ENCODE results near the gene TEX26.

TEX26 gene

DNA sequence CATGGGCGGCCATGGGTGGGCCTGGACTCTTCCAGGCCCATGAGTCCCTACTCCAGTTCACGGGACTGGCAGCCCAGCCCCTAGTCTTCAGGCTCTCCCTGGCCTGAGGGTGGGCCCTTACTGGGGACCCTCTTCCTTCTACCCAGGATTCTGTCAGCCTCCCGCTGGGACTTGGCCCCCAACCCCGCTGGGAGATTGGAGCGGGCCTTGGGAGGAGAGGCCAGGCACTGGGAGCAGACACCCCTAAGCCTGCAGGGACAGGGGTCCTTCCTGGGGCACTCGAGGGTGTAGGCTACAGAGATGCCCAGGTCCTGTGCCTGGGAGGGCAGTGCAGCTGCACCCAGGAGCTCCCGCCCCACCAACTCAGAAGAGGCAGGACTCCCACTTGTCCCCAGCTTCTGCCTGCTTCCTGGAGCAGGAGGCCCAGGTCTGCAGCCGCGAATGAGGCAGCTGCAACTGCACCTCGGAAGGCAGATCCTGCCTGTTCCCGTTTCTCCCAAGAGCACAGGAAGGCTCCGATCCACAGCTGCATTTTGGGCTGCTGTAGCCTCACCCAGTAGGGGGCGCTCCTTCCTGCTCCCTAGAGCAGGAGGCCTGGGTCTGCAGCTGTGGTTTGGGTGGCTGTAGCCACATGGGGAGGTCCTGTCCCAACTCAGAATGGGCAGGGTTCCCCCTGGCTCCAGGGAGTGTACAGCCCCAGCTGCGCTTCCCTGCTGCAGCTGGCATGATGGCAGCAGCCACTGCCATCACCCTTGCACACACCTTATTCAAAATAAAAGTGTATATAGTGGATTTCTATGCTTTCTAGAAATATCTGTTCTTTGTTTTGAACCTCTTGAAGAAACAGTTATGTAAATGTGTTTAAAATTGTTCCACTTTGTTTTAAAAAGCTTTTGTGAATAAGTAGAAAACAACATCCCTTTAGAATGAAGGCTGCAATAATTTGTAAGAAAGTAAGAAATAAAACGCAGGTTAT, 46.8 kb downstream of the TEX26 start:
- peak; percentile 55 to 66 for DNase-seq

DNA sequence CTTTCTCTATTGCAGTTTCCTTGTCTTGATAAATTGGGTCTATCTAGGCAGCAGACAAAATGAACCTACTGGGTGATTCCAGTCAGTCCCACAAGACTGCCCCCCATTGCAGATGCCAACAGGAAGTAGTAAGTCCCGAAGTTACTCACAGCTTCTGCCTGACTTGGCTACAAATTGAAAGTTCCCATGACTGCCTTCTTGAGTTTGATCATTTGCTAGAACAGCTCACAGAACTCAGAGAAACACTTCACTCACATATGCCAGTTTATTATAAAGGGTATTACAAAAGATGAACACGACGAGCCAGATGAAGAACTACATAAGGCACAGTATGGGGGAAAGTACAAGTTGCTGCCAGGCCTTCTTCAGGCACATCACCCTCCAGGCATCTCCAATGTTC, 50.0 kb downstream of the TEX26 start:
- DNase-seq = no peak

DNA sequence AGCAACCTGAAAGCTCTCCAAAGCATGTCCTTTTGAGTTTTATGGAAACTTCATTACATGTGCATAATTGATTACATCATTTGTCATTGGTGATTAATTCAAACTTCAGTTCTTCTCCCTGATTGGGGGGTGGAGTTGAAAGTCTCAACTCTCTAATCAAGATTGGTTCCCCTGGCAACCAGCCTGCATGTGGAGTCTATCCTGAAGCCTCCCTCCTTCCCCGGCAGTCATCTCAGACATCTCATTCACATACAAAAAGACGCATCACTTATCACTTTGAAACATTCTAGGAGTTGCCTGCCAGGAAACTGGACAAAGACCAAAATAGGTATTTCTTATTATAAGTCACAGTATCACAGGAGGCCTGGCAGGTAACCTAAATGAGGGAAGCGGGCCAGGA, 50.5 kb downstream of the TEX26 start:
- DNase-seq = no peak

DNA sequence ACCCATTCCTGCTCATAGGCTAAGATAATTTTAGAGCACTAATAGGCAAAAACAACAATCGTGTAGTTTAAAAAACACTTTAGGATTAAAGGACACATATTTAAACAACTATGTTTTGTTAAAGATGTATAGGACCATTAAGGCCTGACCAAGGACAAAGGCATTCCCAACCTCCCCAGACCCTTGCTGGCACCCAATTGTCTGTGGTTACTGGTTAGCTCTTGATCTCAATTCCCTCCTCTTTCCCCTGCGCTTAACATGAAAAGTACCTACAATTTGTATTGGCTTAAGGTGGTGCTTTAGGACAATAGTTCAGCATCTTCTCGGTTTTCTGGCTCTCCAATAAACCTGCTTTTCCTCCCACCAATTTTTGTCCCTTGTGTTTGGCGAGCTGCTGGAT, 51.0 kb downstream of the TEX26 start:
- DNase-seq = no peak

GRCh38 chr13:30984620-30985019, 52.2 kb downstream of the TEX26 start:
- DNase-seq = no peak

DNA sequence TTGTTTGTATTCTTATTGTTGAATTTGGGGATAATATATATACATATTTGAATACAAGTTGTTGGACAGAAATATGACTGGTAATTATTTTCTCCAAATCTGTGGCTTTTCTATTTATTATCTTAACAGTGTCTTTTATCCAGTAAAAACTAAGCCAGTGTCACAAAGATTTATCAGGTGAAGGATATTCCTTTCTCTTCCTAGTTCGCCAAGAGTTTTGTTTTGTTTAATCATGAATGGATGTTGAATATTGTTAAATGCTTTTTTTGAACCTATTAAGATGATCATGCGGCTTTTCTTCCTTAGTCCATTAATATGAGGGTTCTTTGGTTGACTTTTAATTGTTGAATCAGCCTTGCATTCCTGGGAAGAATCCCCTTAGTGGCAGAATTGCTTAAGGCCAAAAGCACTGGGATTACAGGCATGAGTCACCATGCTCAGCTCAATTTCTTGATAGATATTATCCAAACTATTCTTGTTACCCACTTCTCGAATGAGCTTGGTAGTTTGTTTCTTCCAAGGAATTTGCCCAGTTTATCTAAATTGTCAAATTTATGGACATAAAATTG, 53.3 kb downstream of the TEX26 start:
- DNase-seq = no peak

- DNase-seq = no peak
These were observed 58.7 kb downstream of the TEX26 start for GRCh38 chr13:30991184-30991583.

- DNase-seq = no peak
These were observed 59.5 kb downstream of the TEX26 start for GRCh38 chr13:30991922-30992321.

DNA sequence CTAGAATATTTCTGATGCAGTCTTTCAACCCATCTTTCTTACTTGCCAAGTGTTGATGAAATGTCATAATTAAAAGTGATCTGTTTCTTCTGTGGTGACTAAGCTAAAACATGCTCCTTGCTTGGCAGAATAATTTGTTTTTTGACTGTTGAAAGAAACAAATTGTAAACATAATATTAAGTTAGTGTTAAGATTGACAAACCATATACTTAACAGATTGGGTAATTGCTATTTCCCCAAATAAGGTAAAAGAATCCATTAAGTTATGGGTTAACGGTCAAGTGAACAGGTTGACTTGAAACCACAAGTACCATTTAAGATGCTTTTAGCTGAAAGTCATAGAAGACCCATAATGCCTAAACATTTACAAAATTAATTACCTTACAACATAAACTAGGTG, 62.9 kb downstream of the TEX26 start:
- no peak for DNase-seq

DNA sequence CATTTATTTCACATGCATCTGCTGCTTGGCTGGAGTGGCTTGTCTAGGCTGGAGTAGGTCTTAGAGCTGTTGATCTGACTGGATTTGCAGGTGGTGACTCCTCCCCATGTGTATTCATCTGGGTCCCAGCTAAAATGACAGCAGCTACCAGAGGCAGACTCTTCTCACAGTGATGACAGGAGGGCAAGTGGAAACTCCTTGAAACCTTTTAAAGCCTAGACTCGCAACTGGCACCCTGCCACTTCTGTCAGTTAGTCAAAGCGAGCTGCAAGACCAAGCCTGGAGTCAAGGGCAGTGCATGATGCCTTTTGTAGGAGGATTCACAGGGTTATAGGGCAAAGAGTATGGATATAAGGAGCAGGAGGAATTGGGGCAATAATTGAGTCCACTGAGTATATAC, 65.2 kb downstream of the TEX26 start:
- no peak for DNase-seq

DNA sequence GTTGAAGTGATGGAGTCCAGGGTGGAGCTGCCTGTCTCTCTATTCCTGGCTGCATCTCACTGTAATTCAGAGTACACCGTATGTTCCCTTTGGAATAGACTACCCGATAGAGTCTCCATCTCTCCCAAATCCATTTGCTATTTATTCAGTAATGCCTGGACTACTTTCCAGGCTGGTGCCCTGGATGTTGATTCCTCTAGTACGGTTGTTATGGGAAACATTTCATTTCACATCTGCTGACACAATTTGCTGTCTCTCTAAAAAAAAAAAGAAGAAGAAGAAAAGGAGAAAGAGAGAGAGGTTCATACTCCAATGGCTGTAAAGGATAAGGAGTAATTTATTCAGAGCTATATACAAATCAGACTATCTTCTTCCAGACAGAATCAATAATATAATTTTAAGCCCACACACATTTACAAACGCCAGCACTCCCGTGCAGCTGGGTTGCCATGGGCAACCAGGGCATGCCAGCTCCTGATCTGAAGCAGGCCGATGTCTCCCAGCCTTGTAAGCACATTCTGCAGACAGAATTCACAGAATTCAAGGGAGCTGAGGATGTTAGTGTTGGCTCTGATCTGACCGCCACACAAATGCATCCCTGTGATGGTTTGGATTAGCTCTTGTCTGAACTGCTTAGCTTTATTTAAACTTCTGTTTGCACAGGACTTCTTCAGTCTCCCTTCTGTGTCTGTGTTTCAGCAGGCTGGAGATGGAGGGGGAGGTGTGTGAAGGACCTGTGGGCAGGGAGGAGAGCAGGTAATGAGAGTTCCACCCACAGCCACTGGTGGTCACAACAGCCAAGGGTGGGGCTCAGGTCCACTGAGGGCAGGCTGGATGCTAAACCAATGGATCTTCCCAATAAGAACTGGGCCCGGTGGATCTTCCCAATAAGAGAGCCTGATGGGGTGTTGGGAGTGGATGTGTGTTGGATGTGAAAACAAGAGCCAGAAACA, 66.0 kb downstream of the TEX26 start:
- no peak for DNase-seq

GRCh38 chr13:31000889-31001288, 68.4 kb downstream of the TEX26 start:
- DNase-seq = no peak

- no peak for DNase-seq
These were observed 69.2 kb downstream of the TEX26 start for GRCh38 chr13:31001647-31002046.

- DNase-seq = no peak
These were observed 72.6 kb downstream of the TEX26 start for GRCh38 chr13:31005066-31005465.

DNA sequence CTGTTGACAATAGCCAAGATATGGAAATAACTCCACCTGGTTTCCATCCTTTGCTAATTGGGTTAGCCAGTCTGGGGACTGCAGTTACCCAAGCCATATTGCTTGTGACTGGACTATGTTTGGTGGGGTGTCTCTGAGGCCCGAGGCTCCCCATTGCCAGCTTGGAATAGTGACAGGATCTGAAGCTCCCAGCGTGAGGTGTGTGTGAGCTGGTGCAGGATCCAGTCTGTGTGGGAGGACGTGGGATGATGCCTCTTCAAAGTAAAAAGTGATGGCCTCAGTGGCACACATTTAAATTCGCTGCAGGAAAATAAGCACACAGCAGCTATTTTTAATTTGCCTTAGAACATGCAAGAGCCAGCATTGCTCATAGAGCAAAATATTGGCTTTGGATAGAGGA, 75.0 kb downstream of the TEX26 start:
- DNase-seq = no peak

DNA sequence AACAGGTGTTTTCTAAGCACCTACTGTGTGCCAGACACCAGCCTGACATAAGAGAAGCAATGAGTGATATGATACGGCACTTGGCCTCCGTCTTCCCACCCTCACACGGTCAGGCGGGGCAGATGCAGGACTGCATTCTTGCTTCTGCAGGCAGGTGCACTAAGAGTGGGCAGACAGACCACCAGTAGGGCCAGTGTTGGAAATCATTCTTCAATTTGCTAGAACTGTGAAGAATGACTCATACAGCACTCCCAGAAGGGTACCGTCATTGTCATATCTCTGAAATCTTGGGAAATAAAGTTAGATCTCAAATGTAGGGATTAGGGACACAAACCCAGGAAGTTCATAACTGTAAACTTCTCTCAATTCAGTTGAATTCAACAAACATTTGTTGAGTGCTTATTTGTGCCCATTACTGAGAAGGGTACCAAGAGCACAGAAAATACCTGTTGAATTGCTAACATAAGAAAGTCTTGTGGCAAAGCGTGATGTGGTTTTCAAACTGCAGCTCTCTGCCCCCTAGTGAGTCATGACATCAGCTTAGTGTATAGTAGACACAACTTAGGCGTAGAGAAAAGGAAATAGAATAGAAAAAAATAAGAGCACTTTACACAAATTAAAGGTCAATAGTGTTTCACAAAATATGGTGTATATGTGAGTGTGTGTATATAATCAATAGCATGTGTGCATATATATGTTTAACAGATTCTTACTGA, 76.1 kb downstream of the TEX26 start:
- DNase-seq = no peak

GRCh38 chr13:31009166-31009565, 76.7 kb downstream of the TEX26 start:
- DNase-seq = no peak

DNA sequence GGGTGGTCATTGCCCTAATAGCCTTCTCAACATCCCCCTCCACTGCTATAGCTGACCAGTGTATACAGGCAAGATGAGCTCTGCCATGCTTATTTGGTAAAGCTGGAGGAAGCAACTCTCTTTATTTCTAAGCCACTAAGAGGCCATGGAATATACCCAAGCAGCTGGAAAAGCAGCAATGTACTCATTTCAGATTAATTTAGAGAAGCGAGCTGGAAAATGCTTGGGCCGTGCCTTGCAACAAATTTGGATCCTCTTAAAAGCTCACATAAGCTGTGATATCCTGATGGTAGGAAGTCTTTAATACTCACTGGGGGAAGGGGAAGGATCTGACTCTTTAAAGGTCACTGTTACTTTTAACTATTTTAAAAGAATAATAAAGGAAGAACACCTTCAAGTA, 77.8 kb downstream of the TEX26 start:
- DNase-seq = no peak

GRCh38 chr13:31011193-31011860, 78.9 kb downstream of the TEX26 start:
- no peak for DNase-seq

DNA sequence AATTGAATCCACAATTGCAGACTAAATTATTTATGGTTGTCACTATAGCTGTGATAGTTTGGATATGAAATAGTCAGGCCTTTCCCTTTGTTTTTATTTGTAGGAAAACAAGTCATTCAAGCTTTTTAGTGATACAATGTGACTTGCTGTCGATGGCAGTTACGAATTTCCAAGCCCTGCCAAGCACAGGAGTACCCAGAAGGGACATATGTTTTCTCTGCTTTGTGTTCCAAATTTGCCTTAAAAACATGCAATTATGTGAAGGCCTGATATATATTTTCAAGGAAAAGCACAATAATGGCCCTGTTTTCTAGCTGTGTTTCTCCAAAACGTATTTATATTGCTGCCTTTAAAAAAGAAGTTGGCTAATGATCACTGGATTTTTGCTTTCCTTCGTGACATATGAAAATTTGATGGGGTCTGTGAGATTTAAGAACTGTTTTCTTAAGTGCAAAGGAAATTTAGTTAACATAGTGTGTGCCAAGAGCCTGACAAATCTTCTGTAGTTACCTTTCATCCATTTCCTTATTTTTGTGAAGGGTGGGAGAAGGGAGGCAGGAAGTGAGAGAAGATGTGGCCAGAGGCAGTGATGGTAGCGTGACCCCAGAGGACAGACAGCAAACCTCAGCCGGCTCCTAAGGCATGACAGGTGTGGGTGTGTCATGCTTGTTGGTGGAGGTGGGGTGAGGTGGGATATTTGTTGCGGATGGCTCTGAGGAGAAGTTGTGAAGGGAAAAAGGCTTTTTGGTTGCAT, 79.6 kb downstream of the TEX26 start:
- DNase-seq = peak; percentile 10 to 26

DNA sequence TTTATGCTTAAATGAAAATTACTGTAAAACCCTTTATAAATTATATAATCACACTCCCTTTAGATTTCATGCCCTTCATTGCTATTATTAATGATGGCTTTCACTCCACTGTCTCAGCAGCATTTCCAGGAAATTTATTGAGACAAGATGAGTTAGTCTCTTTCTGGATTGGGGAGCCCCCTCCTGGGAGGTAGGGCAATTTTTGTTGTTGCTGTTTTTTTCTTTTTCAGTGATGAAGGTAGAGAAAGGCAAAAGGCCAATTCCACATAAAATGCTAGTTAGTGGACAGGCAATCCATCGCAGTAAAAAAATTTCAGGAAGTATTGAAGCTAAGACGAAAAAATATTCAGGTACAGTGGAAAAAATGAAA, 80.2 kb downstream of the TEX26 start:
- DNase-seq = no peak

Measured in inflammatory macrophage (primary cell).